ENCODE data around the gene PRKCE. TPM values are rescaled to one million over a fixed set of nuclear protein-coding genes. Genes with fewer than 3 reads are reported as not detected.

PRKCE gene
- total RNA-seq, 1 donor from 2014 or later: 2.4 TPM

DNA sequence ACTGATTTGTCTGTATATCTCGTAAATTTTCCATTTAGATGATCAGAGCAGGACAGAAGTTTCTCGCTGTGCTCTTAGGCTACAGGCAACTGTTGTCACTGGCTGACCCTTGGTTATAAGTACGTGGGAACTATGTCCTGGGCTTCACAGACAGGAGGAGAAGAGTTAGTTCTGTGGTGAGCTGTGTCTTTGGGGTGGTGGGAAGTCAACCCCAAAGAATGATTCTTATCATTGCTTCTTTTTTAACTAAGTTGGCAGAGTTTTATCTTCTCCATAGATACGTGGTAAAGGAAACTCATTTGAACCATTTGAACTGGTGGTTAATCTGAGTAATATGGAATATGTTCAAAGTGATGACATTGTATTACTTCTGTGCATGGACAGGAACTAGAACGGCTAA, 415.1 kb downstream of the PRKCE start:
- peak; percentile 17 for DNase-seq (ENCODE audit: low read depth)

DNA sequence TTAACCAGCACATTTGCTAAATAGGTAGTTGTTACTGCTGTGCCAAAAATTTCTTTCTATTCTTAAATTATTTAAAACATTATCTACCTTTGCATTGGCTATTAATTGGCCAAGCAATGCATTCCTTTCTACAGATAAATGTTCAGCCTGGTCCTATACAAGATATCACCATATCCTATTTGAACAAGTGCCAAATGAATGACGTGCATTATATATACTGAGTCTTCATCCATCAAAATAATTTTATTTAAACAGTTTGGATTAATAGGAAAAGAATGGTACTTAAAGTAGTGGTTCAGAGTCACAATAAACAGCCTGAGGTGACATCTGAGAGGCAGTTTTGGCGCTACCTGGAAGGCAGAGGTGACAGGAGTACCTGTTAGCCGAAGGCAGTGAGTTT, 415.6 kb downstream of the PRKCE start:
- DNase-seq (ENCODE audit: low read depth): no peak

DNA sequence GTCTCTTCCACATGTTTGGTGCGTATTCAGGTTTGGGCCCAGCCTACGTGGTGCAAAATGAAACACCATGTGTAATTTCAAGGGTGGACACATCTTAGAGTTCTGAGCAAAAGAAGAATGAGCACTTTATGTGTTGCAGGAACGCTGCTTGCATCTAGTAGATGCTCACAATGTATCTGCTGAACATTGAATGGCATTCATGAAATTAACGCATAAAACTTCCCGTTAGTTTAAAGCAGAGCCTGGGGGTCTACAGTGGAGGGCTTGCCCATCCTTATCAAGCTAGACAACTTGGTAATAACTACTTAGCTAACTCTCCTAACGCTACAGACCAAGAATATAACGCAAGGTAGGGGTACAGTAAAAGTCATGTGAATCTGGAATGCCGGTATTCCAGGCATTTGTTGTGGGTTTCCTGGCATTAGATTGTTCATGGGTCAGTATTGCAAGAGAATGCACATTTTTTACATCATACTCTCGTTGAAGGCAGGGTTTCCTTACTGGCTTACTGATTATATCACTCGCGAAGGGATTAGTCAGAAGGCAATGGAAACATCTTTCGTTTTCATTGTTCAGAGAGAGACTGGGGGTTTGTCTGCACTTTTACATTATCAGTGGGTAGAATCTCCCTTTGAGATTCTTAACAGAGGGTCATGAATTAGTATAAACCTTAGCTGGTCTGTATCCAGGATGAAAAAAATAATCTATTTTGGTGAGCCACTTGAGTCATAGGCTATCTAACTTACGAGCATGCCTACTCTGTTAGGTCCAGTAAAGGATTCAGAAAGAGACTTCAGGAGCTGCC, 416.2 kb downstream of the PRKCE start:
- peak; percentile 60 for DNase-seq (ENCODE audit: low read depth)

DNA sequence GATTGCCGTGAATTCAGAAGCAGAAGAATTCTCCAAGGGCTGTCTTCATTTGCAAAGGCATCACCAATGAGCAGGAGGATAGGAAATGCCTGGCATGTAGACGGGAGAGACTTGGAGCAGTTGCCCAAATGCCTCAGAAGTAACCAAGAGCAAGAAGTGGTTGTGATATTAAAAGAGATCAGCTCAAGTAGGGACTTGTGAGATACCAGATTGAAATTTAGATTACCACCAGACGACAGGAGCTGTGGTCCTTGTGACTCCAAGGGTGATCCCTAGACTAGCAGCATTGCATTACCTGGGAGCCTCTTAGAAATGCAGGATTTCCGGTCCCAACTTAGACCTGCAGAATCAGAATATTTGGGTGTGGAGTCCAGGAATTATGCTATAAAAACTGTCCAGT, 417.2 kb downstream of the PRKCE start:
- no peak for DNase-seq (ENCODE audit: low read depth)

DNA sequence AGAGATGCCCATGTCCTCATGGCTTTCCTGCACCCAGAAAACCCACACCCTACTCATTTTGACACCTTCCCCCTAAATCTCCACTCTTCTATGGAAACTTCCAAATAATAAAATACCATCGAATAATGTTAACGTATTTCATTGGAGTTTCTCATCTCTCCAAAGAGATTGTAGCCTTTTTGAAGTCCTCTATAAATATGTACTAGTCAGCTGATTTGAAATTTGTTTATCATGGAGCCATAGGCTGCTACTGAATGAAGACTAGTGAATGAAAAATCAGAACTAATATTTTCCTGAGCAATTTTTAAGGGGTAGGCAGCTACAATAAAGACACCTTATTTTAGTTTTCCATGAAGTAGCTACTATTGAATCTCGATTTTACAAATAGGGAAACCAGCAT, 419.6 kb downstream of the PRKCE start:
- DNase-seq (ENCODE audit: low read depth): no peak

DNA sequence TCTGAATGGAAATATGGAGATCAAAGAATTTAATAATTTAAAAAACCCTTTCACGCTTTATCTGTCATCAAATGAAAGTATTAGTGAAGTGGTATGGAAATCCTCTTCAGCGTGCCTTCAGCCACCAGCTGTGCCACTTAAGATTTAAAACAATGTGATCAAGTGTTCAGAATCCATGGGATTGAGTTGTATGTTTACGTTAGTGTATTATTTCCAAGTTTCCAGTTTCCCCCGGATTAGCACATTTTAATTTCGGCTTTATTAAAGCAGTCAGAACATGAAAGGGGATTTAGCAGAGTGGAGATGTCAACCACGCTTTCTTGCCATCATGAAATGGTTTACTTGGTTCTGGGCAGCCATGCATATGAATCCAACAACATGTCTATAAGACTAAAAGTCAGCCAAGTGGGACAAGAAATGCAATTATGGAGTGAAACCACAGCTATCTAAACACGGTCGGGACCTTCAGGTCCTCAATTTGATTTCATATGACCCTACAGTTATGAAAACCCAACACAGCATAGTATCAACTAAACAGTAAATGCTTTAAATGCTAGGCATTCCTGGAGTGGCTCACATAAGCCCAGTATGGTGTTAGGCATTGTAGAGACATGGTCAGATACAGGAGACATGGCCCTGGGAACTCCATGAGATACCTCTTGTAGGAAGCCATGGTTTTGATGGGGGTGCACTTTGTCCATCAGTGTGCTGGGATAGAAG, 420.8 kb downstream of the PRKCE start:
- DNase-seq (ENCODE audit: low read depth): peak; percentile 13

DNA sequence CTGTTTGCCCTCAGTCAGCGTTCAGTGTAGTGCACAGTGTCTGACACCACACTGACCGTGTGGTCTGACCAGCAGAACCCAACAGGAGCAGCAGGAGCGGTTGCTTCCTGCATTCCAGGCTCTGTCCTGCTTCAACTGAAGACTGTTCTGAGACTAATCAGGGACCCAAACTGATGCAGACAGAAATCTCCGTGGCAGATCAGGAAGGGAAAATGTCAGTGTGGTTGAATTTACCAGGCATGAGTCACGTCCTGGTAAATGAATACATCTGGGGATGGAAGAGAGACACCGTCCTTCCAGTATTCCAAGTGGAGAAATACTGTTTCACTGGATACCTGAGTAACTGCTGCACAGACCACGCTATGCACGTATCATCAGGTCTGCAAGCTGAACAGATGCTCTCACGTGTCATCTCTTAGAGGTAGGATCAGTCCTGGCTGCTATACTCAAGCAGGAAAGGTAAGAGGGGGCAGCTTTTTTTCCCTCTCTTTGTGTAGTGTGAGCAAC, 422.1 kb downstream of the PRKCE start:
- DNase-seq (ENCODE audit: low read depth): peak; percentile 86

DNA sequence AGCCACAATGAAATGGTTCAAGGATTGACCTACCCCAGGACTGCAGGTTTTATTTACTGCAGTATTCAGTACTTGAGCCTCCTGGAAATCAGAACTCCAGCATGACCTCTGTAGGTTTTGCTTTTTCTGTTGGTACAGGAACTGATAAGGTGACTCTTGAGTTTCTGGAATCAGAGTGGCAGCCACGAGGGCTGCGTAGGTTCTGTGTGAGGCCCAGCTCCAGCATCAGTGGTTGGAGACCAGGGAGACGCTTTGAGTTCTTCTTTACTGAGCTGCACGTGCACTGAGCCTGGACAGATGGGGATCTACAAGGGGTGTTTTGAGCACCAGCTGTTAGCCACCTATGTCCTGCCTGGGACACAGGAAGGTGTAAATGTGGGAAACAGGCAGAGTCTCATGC, 423.0 kb downstream of the PRKCE start:
- DNase-seq (ENCODE audit: low read depth): no peak

DNA sequence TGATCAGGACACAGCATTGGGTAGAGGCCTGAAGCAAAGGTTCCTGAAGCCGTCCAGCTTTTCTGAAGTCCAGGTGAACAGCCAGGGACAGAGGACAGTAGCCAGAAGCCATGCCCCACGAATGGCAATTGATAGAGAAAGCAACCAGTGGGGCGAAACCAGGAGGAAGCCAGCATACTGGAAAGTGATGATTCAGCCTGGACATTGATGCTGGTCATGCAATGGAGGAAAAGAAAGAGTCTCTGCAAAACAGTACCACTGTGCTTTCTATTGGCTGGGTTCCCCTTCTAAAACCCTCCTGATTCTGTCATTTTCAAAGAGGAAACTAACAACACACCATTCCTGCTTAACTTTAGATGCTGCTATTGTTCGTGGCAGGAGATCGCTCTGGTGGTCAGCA, 424.4 kb downstream of the PRKCE start:
- DNase-seq (ENCODE audit: low read depth): no peak

DNA sequence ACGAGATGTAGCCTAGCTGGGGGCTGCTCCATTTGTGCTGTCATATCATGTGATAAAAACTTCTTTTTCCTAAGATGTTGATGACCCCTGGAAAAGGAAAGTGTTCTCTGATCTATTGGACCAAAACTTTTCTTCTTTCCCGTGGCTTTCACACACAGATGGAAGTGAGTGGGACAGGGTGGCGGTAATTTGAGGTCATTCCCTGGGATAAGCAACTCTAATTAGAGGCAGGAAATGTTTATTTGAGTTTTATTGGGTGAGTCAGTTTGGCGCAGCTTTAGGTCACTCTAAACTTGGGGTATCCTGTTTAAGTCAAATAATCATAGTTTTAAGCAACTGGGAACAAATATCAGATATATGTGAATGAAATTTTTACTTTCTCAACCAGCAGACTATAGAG, 424.8 kb downstream of the PRKCE start:
- DNase-seq (ENCODE audit: low read depth): no peak

DNA sequence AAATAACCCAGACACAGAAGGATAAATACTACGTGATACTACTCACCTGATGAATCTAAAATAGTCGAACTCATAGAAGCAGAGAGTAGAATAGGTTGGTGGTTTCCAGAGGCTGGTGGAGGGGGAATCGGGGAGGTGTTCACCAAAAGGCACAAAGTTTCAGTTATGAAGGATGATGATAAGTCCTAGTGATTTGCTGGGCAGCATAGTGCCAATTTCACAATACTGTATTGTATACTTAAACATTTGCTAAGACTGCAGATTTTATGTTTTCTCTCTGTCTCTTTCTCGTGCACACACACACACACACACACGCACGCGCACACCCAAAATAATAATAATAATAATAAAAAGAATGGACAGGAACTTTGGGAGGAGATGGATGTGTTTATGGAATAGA, 425.4 kb downstream of the PRKCE start:
- no peak for DNase-seq (ENCODE audit: low read depth)

DNA sequence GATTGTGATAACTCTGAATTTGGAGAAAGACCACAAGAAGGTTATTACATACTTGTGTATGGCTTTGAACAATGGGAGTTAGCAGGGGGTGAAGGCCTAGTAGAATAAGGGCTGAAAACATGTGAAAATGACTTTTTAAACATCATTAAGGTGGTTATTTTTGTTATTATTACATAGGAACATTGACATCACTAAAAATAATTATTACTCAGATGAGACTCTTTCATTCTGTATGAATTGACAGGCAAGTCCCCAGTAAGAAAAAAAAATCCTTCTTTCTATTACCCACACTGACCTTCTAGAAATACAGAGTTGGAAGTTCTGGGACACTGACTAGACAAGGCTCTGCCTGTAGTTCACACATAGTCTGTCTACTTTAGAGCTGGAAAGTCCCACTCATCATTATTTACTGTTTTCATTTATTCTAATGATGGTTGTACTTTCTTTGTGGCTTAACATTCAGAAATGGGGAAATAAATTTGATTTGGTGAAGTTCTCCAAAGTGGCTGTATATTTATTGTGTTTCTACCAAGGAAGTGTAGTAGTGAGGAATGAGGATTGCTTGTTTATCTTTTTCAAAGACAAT, 426.1 kb downstream of the PRKCE start:
- DNase-seq (ENCODE audit: low read depth): no peak

DNA sequence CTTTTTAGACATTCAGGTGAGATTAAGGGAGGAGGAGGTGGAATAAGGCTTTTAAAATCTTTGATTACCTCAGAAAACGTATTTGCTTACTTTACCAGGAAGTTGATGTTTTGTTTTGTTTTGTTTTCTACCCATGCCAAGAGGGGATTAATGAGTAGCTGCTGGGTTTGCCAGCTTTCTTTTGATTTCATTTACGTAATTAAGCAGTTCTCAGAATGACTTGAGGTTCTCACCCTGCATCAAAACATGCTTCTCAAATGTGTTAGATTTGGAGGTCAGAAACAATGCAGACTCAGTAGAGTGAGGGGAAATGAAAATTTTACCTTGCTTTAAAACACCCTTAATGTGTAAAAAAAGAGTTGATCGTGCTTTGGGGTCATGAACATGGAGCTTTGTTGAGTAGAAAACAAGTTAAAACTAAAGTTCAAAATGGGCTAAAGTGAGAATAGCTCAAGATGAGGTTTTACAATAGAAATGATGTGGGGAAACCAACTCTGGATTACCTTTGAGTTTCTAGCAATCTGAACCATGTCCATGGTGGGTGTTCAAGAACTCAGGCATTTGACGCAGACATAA, 428.6 kb downstream of the PRKCE start:
- DNase-seq (ENCODE audit: low read depth): no peak

DNA sequence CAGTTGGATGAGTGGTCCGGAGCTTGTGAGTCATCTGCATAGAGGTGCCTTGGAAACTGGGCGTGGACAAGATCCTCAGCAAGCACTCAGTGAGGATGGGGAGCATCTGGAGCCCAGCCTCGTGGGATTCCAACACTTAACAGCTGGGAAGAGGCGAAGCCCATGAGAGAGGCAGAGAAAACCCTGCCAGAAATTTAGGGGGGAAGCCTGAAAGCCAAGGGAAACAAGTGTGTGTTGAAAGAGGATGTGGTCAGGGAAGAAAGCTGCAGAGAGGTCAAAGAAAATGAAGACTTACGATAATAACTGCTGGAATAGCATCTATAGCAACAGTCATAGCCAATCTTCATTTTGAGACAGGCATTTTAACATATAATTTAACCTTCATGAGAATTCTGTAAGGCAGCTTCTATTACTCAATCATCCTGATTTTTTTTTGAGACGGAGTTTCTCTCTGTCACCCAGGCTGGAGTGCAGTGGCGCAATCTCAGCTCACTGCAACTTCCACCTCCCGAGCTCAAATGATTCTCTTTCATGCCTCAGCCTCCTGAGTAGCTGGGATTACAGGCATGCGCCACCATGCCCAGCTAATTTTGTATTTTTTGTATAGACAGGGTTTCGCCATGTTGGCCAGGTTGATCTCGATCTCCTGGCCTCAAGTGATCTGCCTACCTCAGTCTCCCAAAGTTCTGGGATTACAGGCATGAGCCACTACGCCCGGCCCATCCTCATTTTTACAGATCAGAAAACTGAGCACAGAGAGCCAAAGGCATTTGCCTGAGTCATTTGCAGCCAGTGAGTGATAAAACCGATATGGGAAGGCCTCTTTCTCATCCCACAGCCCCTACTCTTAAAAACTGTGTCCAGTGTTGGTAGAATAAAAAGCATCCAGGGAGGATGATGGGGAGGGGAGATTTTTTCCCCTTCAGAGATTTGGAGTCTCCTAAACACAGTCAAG, 431.3 kb downstream of the PRKCE start:
- peak; percentile 43 for DNase-seq (ENCODE audit: low read depth)

DNA sequence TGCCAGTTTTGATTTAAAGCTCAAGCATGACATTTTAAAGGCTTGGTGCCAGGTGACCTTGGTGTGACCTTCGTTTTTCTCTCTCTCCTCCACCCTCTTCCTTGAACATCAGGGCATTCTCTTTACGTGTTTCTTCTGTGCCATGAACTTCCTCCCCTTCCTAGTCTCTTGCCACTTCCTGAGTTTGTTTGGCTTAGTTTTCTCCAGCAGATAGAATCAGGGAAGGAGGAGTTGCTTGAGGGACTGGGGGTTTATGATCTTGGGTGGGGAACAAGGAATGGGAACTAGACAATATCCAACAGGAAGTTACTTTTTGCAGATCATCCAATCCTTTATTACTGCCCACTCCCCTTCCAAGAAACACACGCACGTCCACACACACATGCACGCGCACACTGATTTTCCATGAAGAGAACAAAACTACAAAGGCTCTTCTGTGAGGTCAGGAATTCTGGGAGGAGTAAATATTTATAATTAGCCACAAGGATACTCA, 435.1 kb downstream of the PRKCE start:
- DNase-seq (ENCODE audit: low read depth): no peak

DNA sequence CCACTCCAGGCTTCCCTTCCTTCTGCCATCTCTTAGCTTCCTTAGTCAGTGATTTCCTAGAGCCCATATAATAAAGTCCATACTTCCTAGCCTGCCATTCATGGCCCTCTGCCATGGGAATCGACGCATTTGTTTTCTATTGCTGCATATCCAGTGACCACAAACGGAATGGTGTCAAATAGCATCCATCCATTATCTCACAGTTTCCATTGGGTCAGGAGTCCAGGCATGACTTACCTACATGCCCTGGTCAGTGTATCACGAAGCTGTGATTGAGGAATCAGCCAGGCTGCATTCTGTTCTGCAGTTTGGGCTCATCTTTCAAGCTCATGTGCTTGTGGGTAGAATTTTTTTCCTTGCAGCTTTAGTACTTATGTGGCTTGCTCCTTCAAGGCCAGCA, 436.0 kb downstream of the PRKCE start:
- no peak for DNase-seq (ENCODE audit: low read depth)

DNA sequence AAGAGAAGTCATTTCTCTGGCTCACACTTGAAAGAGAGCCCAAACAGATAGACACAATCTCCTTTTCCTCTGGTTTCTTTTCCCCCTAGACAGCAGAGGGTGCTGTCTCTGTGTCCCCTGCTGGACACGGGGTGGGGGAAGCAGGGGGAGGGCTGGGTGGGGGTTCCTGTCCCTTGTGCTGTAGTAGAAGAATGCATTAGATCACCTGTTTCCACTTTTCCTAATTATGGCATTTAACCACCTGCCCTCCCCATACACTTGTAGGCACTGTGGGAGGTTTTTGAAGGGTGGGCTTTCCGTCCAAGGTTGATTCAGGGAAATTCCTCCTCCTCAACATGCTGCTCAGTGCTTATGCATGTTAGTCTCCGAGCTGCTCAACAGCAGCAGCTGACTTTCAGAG, 439.5 kb downstream of the PRKCE start:
- no peak for DNase-seq (ENCODE audit: low read depth)

DNA sequence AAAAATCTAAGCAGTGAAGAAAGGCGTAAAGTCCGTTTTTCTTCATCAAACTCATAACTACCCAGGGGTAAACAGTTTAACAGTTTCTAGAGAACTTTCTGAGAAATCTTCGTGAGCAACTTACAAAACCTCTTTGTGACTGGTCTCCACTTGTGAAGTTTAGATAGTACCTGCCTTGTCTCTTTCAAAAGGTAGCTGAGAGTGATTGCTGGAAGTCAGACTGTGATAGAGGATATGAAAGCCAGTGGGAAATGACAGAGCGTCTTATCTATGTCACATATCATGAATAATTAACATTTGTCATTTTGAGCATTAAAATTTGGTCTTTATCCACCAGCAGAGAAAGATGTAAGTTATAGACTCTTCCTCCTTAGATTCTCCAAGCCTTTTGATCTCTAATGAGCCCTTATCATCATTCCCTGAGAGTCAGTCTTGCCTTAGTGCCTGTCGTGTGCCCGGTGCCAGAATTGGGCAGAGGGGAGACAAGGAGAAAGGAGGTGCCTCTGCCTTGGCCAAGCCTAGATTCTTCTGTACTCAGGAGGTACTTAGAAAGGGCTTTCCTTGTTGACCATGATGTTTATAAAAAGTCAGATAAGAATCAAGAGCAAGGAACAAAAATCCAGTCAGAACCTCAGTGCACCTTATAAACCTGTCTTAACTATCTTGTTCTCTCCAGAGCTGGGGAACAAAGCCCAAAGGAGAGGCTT, 440.6 kb downstream of the PRKCE start:
- no peak for DNase-seq (ENCODE audit: low read depth)

DNA sequence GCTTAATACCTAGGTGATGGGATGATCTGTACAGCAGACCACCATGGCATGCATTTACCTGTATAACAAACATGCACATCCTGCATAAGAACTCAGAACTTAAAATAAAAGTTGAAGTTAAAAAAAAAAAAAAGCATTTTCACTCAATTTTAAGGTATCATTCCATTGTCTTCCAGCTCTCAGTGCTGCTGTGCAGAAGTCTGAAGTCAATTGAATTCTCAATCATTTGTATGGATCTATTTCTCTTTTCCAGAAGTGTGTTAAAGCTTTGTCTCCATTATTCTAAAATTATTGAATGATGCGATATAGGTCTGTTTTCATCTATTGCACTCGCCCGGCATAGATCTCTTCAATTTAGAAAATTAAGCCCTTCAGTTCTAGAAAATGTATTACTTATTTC, 443.2 kb downstream of the PRKCE start:
- DNase-seq (ENCODE audit: low read depth): no peak

DNA sequence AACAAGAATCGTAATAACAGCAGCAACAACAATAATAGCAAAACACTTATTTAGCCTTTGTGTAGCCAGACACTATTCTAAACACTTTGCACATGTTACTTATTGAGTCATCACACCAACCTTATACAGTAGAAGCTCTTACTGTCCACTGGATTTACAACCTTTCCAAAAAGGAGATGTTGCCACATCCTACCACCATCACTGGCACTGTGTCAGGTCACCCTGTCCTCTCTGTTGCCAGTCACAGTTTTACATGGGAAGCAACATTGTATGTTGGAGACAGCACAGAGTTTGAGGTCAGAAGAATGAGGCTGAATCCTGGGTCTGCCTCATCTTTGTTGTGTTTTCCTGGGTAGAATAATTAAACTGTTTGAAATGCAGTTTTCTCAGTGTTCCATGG, 444.4 kb downstream of the PRKCE start:
- DNase-seq (ENCODE audit: low read depth): no peak
